RWPE2 (cell line): ENCODE measurements around the gene NOL4L.

ENCODE experiments used
- ATAC-seq: fragments of 200-7000 bp; cut with Tn5 transposase; 3 replicates; pipeline ENCODE4 v1.9.1; 2021; ENCODE audit warnings: low read depth
- DNase-seq: peaks from one replicate; pipeline ENCODE4 v3.0.0-alpha.2; 2020; ENCODE audit warnings: low spot score
- H3K27ac ChIP-seq: fragments of 450-650 bp; 2 replicates; pipeline ENCODE4 v1.5.1; 2017; ENCODE audit warnings: mild to moderate bottlenecking; ENCODE audit not compliant: poor library complexity, severe bottlenecking
- H3K27me3 ChIP-seq: fragments of 250-450 bp; sonication (Bioruptor Pico); 2 replicates; pipeline ENCODE4 v1.5.1; 2021; ENCODE audit warnings: mild to moderate bottlenecking, moderate library complexity; ENCODE audit not compliant: insufficient read depth, poor library complexity, severe bottlenecking
- H3K36me3 ChIP-seq: fragments of 250-450 bp; sonication (Bioruptor Pico); 2 replicates; pipeline ENCODE4 v1.5.1; 2020; ENCODE audit warnings: low read depth, mild to moderate bottlenecking, moderate library complexity
- H3K4me1 ChIP-seq: fragments of 250-450 bp; sonication (Bioruptor Pico); 2 replicates; pipeline ENCODE4 v1.5.1; 2021; ENCODE audit warnings: mild to moderate bottlenecking, moderate library complexity; ENCODE audit not compliant: insufficient read depth, poor library complexity, severe bottlenecking
- H3K4me3 ChIP-seq: fragments of 250-450 bp; sonication (Bioruptor Pico); 2 replicates; pipeline ENCODE4 v1.5.1; 2021; ENCODE audit warnings: mild to moderate bottlenecking, moderate library complexity; ENCODE audit not compliant: severe bottlenecking
- H3K9me3 ChIP-seq: fragments of 250-450 bp; sonication (Bioruptor Pico); 2 replicates; pipeline ENCODE4 v1.5.1; 2021; ENCODE audit warnings: mild to moderate bottlenecking, moderate library complexity; ENCODE audit not compliant: severe bottlenecking
- TF ChIP-seq, protein P1 (sequence below): fragments of 450-650 bp; IDR thresholded peaks from one replicate; pipeline ENCODE4 v1.5.1; 2017; ENCODE audit warnings: mild to moderate bottlenecking, moderate library complexity; ENCODE audit not compliant: poor library complexity, severe bottlenecking

The NOL4L gene

DNA sequence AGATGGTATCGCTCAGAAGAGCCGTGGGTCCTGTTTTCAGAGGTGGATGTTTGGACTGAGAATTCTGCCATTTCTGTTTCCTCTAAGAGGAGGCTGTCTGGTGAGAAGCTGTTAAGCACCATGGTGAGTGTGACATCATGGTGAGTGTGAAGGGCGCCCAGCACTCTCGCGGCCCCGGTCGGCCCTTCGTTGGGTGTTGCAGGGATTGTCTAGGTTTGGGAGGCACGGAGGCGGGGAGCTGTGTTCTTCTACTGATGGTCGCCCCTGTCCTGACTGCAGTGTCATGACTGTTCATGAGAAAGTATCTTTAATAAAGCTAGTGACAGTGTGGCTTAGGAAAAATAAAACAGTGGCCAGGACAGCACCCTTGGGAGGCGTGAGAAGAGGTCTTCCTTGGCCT lies 70.4 kb downstream of the NOL4L start:
- Histone ChIP-seq H3K27ac (no peak overlapping the region), H3K36me3 (no peaks in the 10 kb centered on the region), H3K4me3 (no peak overlapping the region), H3K27me3 (no peaks in the 10 kb centered on the region), H3K4me1 (peaks cover 6% of the 10 kb centered on the region), H3K9me3 (no peaks in the 10 kb centered on the region)
- TF ChIP-seq, protein P1, sequence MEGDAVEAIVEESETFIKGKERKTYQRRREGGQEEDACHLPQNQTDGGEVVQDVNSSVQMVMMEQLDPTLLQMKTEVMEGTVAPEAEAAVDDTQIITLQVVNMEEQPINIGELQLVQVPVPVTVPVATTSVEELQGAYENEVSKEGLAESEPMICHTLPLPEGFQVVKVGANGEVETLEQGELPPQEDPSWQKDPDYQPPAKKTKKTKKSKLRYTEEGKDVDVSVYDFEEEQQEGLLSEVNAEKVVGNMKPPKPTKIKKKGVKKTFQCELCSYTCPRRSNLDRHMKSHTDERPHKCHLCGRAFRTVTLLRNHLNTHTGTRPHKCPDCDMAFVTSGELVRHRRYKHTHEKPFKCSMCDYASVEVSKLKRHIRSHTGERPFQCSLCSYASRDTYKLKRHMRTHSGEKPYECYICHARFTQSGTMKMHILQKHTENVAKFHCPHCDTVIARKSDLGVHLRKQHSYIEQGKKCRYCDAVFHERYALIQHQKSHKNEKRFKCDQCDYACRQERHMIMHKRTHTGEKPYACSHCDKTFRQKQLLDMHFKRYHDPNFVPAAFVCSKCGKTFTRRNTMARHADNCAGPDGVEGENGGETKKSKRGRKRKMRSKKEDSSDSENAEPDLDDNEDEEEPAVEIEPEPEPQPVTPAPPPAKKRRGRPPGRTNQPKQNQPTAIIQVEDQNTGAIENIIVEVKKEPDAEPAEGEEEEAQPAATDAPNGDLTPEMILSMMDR = no peak
- ATAC-seq (no peak), DNase-seq (peak; percentile 73)

- no peaks in the 10 kb centered on the region for H3K27me3 ChIP-seq
- H3K9me3 ChIP-seq = no peaks in the 10 kb centered on the region
- peaks cover 6% of the 10 kb centered on the region for H3K4me1 ChIP-seq
- DNase-seq = peak; percentile 57
- TF ChIP-seq, protein P1 = no peak
- H3K36me3 ChIP-seq = no peaks in the 10 kb centered on the region
- no peak overlapping the region for H3K4me3 ChIP-seq
- no peak overlapping the region for H3K27ac ChIP-seq
- ATAC-seq = no peak
Measured at GRCh38 chr20:32513031-32513866, 71.9 kb downstream of the NOL4L start.

- peaks cover 6% of the 10 kb centered on the region for H3K4me1 ChIP-seq
Measured at GRCh38 chr20:32512047-32512385, 73.1 kb downstream of the NOL4L start.

GRCh38 chr20:32511358-32512046 lies 73.6 kb downstream of the NOL4L start:
- Histone ChIP-seq H3K36me3 (no peaks in the 10 kb centered on the region), H3K4me3 (no peak overlapping the region), H3K9me3 (no peaks in the 10 kb centered on the region), H3K4me1 (peaks cover 6% of the 10 kb centered on the region), H3K27ac (no peak overlapping the region), H3K27me3 (no peaks in the 10 kb centered on the region)
- DNase-seq (peak; percentile 51), ATAC-seq (no peak)
- TF ChIP-seq, protein P1 = no peak

More at GRCh38 chr20:32512047-32512385, 73.1 kb downstream of the NOL4L start:
- DNase-seq (peak; percentile 35), ATAC-seq (no peak)
- TF ChIP-seq, protein P1 = no peak
- Histone ChIP-seq H3K36me3 (no peaks in the 10 kb centered on the region), H3K9me3 (no peaks in the 10 kb centered on the region), H3K27ac (no peak overlapping the region), H3K4me3 (no peak overlapping the region), H3K27me3 (no peaks in the 10 kb centered on the region)
